Measurements from ENCODE around the gene PAQR5.

- TF ChIP-seq POLR2A (IDR thresholded peaks at IDR 0.05) = no peak
- TF ChIP-seq CTCF (IDR thresholded peaks at IDR 0.05) = no peak
These were observed 7.3 kb downstream of the PAQR5 start for GRCh38 chr15:69305933-69306568.
